ENCODE results near the gene CAMK1. TPM values are rescaled to one million over a fixed set of nuclear protein-coding genes. Genes with fewer than 3 reads are reported as not detected.

Gene CAMK1
- total and polyA plus RNA-seq, 9 of the 15 experiments (the other 6 are each of a cell fraction or from before 2014, with no cell fraction given) = 0.23 to 10.7 (median 6.0) TPM

- Histone ChIP-seq H3K4me1 (replicated peaks in 1 of 2; ENCODE audit: control insufficient read depth in 2 of 2, insufficient read depth in 2 of 2, low read length in 2 of 2) (peaks cover 27 to 28% of the 10 kb centered on the region in 2 experiments), H3K9me1 (ENCODE audit: control insufficient read depth, insufficient read depth, low read length) (no peaks in the 10 kb centered on the region), H3K9me3 (replicated peaks; ENCODE audit: control insufficient read depth, insufficient read depth, low read depth, low read length) (no peaks in the 10 kb centered on the region), H3K9ac (ENCODE audit: insufficient read depth in 1 of 2, low read depth in 2 of 2, low read length in 2 of 2) (no peak overlapping the region), H3K27me3 (ENCODE audit: control insufficient read depth in 2 of 2, insufficient read depth in 2 of 2, low read length in 2 of 2) (no peaks in the 10 kb centered on the region), H3K4me3 (no peak overlapping the region), H3K27ac (ENCODE audit: extremely low read depth, low read depth, low read length) (peak overlapping the region; percentile 56; the same call in 2 of the 3 replicates), H4K20me1 (replicated peaks; ENCODE audit: control insufficient read depth, insufficient read depth, low read length) (peaks cover 5% of the 10 kb centered on the region; the same call in 1 of the 2 replicates), H3K4me2 (ENCODE audit: insufficient read depth, low read length) (peak overlapping the region; percentile 69; the same call in 1 of the 2 replicates), H3K36me3 (ENCODE audit: control insufficient read depth, insufficient read depth, low read length) (no peaks in the 10 kb centered on the region), H3K79me2 (ENCODE audit: control insufficient read depth, insufficient read depth, low read length) (peaks cover 12% of the 10 kb centered on the region), H2AFZ (ENCODE audit: low read depth, low read length) (peak overlapping the region; percentile 84)
- intact Hi-C loops (cut with micrococcal nuclease) (loop anchor here (1.0 to 10.0 kb wide), 2 partner anchors 224 to 597 kb away; partner anchors contain the start of gene SEC13), in situ Hi-C loops (cut with MboI) (loop anchor here (10.0 kb wide), 1 partner anchor 223 kb away; no protein-coding TSS in a partner anchor)
- no TSS peak for BruUV-seq (replicated peaks)
- ChIA-PET CTCF (ENCODE audit: low intra/inter-chr PET ratio) (no interaction called here), POLR2A (interaction anchor here (0.8 to 1.8 kb wide), 8 partner anchors 9 to 227 kb away, joined by 3 to 7 read pairs (median 4); no protein-coding TSS in a partner anchor)
- ATAC-seq (no peak), FAIRE-seq (no peak), DNase-seq (ENCODE audit: extremely low read depth in 1 of 4, low spot score in 3 of 4) (peak in 3 of 4 experiments; percentile 38 to 62 (median 58))
- 32% methylated on average over 1 of the region's 2 CpGs for WGBS (ENCODE audit: insufficient coverage, low coverage, missing lambda C conversion rate)
- TF ChIP-seq ZBTB33 (CRISPR knock-in tag; IDR thresholded peaks at IDR 0.05) (no peak), ZNF143 (CRISPR knock-in tag; IDR thresholded peaks at IDR 0.05) (0 out of 2 replicates have a peak, but pooled peaks have one; percentile 24), MEIS2 (IDR thresholded peaks at IDR 0.05; ENCODE audit: partially characterized antibody) (peak; percentile 80), DPF2 (IDR thresholded peaks at IDR 0.05) (peak; percentile 71), ZNF316 (IDR thresholded peaks at IDR 0.05) (peak; percentile 81), MAFK (IDR thresholded peaks at IDR 0.05; ENCODE audit: low read length) (peak; percentile 47; the same call in 1 of the 2 replicates), PBX2 (CRISPR knock-in tag; IDR thresholded peaks at IDR 0.05; ENCODE audit: low read depth) (peak; percentile 41; the same call in 1 of the 2 replicates), PBX2 (tag; conservative IDR thresholded peaks at IDR 0.05; ENCODE audit: low read depth) (peak; percentile 92), NFRKB (IDR thresholded peaks at IDR 0.05; ENCODE audit: low read depth) (peak; percentile 42; the same call in 1 of the 2 replicates), HLTF (IDR thresholded peaks at IDR 0.05) (0 out of 2 replicates have a peak, but pooled peaks have one; percentile 27), ATF3 (IDR thresholded peaks at IDR 0.05) (peak; percentile 84), ATF3 (CRISPR knock-in tag; conservative IDR thresholded peaks at IDR 0.05) (no peak), RCOR1 (IDR thresholded peaks at IDR 0.05; ENCODE audit: borderline replicate concordance in 1 of 2, low read depth in 2 of 2, low read length in 2 of 2) (no peak), TOE1 (IDR thresholded peaks at IDR 0.05; ENCODE audit: borderline replicate concordance) (0 out of 2 replicates have a peak, but pooled peaks have one; percentile 43), TOE1 (CRISPR knock-in tag; IDR thresholded peaks at IDR 0.05; ENCODE audit: borderline replicate concordance, low read depth) (no peak)
Measured at GRCh38 chr3:9727743-9728142, 42.0 kb downstream of the CAMK1 start.
